ENCODE measurements around the gene ANAPC2.

DNA sequence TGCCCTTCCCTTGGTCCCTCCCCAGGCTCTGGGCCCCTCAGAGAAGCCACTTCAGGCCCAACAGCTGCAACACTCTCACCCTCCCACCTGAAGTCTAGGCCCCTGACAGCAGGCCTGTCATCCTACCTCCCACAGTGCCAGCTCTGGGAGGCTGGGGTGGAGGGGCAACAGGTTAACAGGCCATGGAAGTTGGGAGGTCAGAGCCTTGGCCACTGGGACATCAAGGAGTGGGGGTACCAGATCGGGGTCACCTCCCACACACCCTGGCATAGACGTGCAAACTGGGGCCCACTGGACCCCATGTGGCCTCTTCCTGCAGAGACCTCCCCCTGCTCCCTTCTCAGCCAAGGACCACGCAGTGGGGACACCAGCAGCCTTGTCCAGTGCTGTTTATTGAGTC is 2.9 kb upstream of the ANAPC2 start:
- no peak for TF ChIP-seq EZH2 (IDR thresholded peaks at IDR 0.05; ENCODE audit: borderline replicate concordance, low read length)
- TF ChIP-seq, protein P1, sequence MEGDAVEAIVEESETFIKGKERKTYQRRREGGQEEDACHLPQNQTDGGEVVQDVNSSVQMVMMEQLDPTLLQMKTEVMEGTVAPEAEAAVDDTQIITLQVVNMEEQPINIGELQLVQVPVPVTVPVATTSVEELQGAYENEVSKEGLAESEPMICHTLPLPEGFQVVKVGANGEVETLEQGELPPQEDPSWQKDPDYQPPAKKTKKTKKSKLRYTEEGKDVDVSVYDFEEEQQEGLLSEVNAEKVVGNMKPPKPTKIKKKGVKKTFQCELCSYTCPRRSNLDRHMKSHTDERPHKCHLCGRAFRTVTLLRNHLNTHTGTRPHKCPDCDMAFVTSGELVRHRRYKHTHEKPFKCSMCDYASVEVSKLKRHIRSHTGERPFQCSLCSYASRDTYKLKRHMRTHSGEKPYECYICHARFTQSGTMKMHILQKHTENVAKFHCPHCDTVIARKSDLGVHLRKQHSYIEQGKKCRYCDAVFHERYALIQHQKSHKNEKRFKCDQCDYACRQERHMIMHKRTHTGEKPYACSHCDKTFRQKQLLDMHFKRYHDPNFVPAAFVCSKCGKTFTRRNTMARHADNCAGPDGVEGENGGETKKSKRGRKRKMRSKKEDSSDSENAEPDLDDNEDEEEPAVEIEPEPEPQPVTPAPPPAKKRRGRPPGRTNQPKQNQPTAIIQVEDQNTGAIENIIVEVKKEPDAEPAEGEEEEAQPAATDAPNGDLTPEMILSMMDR (conservative IDR thresholded peaks at IDR 0.05 in 1 of 2, IDR thresholded peaks at IDR 0.05 in 1 of 2; ENCODE audit: extremely low read depth in 1 of 2, insufficient read depth in 1 of 2, low read depth in 1 of 2, low read length in 2 of 2): no peak

Data from mammary epithelial cell (primary cell).